NT2/D1 (cell line): ENCODE results near the gene DOCK3.

Experiments
- SUZ12 ChIP-seq: IDR thresholded peaks from 2 replicates; pipeline ENCODE4 v1.6.1; 2011; ENCODE audit not compliant: insufficient read length, insufficient read depth; ENCODE audit errors: extremely low read depth
- YY1 ChIP-seq: IDR thresholded peaks from 2 replicates; pipeline ENCODE4 v1.6.1; 2011; ENCODE audit not compliant: insufficient read length, insufficient read depth
- ZNF274 ChIP-seq: IDR thresholded peaks from 2 replicates; pipeline ENCODE4 v1.6.1; 2011; ENCODE audit warnings: mild to moderate bottlenecking, low read depth, low read length

GRCh38 chr3:51190199-51190598 is 515.5 kb downstream of the DOCK3 start:
- TF ChIP-seq ZNF274 (no peak), SUZ12 (no peak), YY1 (no peak)
